Measurements from ENCODE around the gene TMED5.

- TF ChIP-seq POLR2A (IDR thresholded peaks at IDR 0.05; ENCODE audit: borderline replicate concordance, extremely low read depth, insufficient read depth, insufficient read length) (no peak), CTCF (IDR thresholded peaks at IDR 0.05 in 2 of 3, conservative IDR thresholded peaks at IDR 0.05 in 1 of 3; ENCODE audit: borderline replicate concordance in 1 of 3, insufficient read depth in 1 of 3, low read depth in 2 of 3, low read length in 2 of 3) (no peak), ELF1 (IDR thresholded peaks at IDR 0.05; ENCODE audit: borderline replicate concordance, low read depth) (no peak), FOSL1 (IDR thresholded peaks at IDR 0.05; ENCODE audit: low read depth) (no peak), EZH2 (IDR thresholded peaks at IDR 0.05) (no peak), POLR2AphosphoS5 (IDR thresholded peaks at IDR 0.05; ENCODE audit: low read depth, low read length) (no peak), REST (IDR thresholded peaks at IDR 0.05; ENCODE audit: low read depth) (no peak), ZNF274 (IDR thresholded peaks at IDR 0.05; ENCODE audit: low read depth, low read length) (no peak), ZFX (IDR thresholded peaks at IDR 0.05) (no peak), JUND (IDR thresholded peaks at IDR 0.05) (no peak), TCF7L2 (IDR thresholded peaks at IDR 0.05; ENCODE audit: borderline replicate concordance, extremely low read depth, insufficient read depth, insufficient read length) (no peak), ZBTB33 (IDR thresholded peaks at IDR 0.05; ENCODE audit: extremely low read depth, insufficient replicate concordance, low read length) (no peak)
Measured at GRCh38 chr1:93123201-93123783, 56.9 kb downstream of the TMED5 start.

Measured in HCT116 (cell line).